Stimulated activated CD4-positive, alpha-beta T cell treated with anti-CD3 and anti-CD28 coated beads, Interleukin-1b, Interleukin-23, amount 100 ng/mL, for 24 hours (primary cell): Measurements from ENCODE around the gene DUSP2.

Source experiments
- DNase-seq, 4 experiments: peaks; one replicate each; pipeline ENCODE4 v3.0.0-alpha.2; 2020; ENCODE audit warnings: low read depth in 4 of 4, low spot score in 1 of 4

Gene DUSP2

DNA sequence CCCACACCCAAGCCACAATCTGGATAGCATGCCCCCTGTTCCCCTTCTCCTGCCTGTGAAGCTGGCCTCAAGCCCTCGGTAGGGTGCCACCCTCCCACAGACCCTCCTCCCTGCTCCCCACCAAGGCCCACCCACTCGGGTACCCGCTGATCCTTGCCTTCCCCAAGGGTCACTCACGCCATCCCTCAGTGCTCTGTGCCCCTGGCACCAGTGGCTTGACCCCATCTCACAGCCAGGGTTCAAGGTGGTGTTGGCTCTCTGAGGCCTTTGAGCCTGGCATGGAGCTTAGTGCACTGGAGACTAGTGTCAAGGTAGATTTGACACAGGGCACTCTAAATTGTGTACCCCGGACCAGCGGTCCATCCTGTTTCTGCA, 40.8 kb downstream of the DUSP2 start:
- DNase-seq, result no peak

DNA sequence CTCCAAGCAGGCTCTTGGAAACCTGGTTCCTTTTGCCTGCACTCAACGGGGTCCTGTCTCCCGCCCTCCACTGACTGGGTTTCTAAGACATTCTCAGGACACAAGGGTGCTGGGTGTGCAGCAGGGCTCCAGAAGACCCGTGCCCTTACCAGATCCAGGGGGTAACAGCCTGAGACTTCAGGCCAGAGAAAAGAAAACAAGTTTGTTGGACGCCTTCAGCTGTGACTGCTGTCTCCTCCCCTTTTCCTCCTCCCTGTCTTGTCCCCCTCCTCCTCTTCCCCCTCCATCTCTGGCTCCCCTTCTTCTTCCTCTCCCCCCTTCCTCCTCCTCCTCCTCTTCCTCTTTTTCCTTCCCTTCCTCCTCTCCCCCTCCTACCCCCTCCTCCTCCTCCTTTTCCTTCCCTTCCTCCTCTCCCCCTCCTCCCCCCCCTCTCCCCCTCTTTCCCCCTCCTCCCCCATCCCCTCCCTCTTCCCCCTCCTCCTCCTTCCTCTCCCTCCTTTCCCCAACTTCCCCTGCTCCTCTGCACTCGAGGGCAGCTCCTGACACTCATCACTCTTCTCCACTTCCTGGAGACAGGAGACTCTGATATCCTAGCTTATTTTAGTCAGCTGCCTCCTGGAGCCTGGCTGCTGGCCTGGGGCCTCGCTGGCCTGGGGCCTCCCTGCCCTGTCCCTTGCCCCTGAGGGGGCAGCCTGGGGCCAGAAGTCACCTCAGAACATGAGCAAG, 41.3 kb downstream of the DUSP2 start:
- DNase-seq, result no peak

DNA sequence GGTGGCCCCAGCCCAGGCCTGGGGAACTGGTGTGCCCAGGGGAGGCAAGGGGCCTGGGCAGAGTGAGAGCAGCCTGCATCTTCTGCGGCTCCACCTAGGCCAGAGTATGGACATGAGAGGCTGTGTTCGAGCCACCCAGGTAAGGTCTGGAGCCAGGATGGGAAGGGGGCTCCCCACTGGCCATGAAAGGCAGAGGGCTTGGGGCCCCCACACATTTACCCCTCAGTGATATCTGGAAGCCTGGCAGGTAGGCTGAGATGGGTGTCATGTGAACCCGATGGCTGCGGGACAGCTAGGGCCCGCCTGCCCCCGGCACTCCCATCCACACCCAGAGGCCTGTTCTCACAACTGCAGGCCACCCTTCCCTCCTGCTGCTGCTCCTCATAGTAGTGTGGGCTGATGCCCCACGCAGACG, 42.0 kb downstream of the DUSP2 start:
- DNase-seq, result no peak

DNA sequence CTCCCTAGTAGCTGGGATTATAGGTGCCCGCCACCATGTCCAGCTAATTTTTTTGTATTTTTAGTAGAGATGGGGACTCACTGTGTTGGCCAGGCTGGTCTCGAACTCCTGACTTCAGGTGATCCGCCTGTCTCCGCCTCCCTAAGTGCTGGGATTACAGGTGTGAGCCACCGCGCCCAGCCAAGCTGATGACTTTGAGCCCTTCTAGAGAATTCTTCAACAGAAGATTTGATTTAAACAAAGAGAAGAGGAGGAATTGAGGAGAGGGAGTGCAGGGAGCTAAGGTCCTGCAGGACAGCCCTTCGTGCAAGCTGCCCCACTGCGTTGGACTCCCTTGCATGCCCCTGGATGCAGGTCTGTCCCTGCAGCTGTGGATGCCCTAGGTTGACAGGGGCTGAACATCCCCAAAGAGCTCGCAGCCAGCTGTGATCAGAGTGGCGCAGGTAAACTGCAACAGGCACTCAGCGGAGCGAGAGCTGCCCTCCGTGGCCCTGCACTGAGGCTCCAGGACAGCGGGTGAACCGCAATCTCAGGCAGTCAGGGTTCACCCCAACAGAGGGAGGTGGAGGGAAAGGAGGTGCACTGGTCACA, 42.5 kb downstream of the DUSP2 start:
- DNase-seq, result no peak

DNA sequence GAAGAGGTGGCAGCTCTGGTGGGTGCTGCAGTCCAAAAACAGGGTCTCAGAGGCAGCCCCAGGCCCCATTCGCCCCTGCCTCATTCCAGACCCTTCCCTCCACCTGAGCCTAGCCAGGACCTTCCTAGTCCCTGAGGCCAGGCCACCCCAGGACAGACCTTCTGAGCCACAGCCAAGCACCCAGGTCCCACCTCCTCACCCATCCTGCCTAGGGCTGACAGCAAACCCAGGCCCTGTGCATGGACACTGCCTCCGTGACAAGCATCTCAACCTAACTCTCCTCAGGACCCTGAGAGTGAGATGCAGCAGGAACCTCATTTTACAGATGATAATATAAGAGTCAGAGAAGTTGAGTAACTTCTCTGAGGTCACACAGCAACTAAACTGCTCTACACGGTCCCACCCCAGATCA, 44.3 kb downstream of the DUSP2 start:
- DNase-seq, result no peak

DNA sequence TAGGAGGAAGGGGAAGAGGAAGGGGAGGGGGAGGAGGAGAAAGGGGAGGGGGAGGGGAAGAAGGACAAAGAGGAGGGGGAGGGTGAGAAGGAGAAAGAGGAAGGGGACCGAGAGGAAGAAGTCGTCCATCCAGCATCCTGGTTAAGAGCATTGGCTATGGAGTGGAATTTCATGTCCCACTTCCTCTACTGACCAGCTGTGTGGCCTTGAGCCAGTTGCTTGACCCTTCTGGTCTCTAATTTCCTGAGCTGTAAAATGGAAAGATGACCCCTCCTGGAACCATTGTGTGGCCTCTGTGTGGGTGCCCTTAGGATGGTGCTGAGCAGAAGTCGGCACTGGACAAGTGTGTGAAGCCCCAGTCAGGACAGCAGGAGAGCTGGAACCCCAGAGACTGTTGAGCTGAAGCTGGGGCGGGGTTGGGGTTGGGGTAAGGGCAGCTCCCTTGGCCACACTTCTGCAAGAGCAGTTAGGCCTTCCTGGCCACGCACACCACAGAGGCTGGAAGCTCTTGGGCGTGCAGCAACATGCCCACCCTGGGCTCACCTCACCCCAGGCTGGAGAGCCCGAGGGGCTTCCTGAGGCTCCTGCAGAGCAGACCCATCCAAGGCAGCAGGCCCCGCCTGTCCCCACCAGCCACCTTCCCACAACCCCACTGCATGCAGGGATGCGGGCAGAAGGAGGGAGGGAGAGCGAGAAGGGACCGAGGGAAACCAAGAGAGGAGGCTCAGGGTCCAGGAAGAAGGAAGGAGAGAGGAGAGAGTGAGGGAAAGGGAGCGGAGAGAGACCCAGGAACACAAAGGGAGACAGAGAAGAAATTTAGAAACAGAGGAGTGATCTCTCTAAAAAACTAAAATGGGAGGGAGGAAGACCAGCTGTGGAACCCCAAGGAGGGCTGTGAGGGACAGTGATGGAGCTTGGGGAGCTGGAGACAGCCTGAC, 45.1 kb downstream of the DUSP2 start:
- DNase-seq, result no peak

DNA sequence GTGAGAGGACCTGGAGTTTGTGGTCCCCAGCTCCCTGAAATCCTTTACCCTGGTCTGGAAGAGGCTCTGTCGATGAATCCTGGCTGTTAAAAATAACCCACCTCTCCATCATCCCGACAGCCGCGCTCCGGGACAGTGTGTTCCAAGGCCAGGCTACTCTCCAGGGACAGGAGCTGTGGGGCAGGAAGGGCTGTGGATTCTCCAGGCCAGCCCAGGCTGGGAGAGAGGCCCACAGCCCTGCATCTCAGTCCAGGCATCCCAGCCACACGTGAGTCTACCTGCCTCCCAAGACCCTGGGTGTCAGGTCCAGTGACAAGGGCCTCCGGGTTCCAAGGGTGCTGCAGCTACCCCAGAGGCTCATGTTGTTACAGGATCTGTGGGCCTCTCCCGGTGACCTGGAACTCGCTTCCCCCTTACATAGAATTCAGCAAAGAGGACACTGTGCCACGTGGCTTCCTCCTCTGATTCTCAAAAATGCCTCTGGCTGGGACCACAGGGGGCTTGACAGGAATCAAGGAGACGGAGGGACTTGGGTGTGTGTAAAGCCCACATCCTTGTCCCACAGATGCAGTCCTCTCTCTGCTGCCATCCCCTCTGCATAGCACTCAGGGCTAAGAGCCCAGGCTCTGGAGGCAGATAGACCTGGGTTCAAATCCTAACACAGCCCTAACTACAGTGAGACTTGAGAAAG, 46.2 kb downstream of the DUSP2 start:
- DNase-seq, result no peak

DNA sequence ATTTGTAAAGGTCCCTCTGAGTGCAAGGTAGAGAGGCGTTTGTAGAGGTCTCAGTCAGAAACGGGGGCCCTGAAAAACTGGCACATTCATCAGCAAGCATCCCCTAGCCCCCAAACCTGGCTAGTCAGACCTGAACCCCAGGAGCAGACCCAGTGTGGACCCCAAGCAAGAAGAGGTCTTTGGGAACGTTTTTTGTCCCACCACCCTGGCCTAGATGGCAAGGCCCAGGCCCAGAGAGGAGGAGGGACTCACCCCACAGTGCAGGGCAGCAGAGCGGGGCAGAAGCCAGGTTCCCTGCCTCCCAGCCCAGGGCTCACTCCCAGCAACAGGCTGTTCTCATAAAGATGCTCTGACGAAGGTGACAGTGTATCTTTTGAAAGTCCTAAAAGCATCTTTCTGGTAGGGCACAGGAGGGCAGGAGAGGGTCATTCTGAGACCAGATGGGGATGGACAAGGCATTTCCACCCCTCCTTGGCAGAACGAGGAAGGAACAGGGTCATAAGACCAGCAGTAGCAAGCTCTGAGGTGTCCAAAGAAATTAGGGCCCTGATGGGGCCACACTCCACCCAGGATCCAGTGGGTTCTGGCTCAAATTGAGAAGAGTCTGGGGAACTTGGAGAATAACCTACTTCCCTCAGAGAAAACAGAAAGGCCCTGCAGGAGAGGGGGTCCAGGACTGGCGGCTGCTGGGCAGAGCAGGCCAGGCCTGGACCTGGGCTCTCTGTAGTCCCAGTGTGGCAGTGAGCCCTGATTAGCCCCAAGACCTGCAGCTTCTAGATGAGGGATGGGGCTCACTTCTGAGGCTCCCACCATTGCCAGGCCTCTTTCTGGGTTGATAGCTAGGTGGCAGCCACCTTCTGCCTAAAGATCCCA, 47.1 kb downstream of the DUSP2 start:
- no peak for DNase-seq

DNA sequence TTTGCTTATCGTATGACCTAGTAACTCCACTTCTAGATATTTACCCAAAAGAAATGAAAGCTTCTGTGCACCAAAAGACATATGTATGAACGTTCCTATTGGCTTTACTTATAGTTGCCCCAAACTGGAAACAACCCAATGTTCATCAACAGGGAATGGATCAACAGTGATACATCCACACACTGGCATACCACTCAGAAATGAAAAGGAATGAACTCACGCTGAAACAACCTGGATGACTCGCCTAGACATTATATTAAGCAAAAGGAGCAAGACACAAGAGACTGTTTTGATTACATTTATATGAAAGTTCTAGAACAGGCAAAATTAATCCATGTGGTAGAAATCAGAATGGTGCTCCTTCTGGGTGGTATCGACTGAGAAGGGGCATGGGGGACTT, 47.8 kb downstream of the DUSP2 start:
- no peak for DNase-seq

DNA sequence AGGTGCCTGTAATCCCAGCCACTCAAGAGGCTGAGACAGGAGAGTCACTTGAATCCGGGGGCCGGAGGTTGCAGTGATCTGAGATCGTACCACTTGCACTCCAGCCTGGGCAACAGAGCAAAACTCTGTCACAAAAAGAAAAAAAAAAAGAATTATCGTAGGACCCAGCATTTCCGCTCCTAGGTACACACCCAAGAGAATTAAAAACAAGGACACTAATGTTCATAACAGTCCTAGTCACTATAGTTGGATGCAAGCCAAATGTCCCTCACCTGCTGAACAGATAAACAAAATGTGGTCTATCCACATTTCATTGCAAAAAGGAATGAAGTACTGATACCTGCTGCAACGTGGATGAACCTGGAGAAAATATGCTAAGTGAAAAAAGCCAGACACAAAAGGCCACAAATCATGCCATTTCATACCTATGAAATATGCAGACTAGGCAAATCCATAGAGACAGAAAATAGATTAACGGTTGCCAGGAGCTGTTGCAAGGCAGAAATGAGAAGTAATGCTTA, 50.1 kb downstream of the DUSP2 start:
- no peak for DNase-seq

DNA sequence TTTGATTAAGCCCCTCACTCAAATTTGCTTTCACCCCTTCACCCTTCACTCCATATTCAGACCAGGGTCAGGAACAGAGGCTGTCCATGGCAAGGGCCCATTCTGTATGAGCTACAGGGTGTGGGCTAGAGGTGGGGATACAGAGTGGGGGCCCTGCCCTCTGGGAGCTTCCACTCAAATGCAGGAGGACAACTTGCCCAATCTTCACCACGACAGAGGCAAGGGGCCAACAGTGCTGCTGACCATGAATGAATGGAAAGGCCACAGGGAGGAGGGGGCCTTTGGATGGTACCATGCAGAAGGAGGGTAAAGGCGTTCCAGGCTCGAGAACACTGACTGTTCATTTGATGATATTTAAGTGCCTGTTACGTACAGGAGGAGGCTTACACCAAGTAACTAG, 51.7 kb downstream of the DUSP2 start:
- DNase-seq, result no peak
